Suprapubic skin (tissue), 4 donors: ENCODE results near the gene RPL7A. TPM values are rescaled to one million over a fixed set of nuclear protein-coding genes. Genes with fewer than 3 reads are reported as not detected.
A peak's percentile ranks its signal among the peaks of the same experiment; 100 is the strongest.

Source experiments
- DNase-seq, 2 donors: peaks; one replicate each; pipeline ENCODE4 v3.0.0-alpha.2; 2019; ENCODE audit warnings: low spot score in 2 of 2
- H3K27ac ChIP-seq: fragments of 200-600 bp; sonication (generic); one replicate; pipeline ENCODE4 v1.5.1; 2019
- H3K27me3 ChIP-seq: fragments of 200-600 bp; sonication (generic); one replicate; pipeline ENCODE4 v1.5.1; 2019
- H3K36me3 ChIP-seq: fragments of 200-600 bp; sonication (generic); one replicate; pipeline ENCODE4 v1.5.1; 2019
- H3K4me1 ChIP-seq: fragments of 200-600 bp; sonication (generic); one replicate; pipeline ENCODE4 v1.5.1; 2019
- H3K4me3 ChIP-seq: fragments of 200-600 bp; sonication (generic); one replicate; pipeline ENCODE4 v1.5.1; 2019; ENCODE audit warnings: mild to moderate bottlenecking
- H3K9me3 ChIP-seq: fragments of 200-600 bp; sonication (generic); one replicate; pipeline ENCODE4 v1.5.1; 2019
- EP300 ChIP-seq: sonication (generic); formaldehyde crosslinking; IDR thresholded peaks from one replicate; pipeline ENCODE4 v1.6.1; 2017; ENCODE audit warnings: antibody characterized with exemption
- POLR2A ChIP-seq, 2 donors: fragments of 450-650 bp; IDR thresholded peaks; one replicate each; pipeline ENCODE4 v1.6.1; 2017; ENCODE audit warnings: antibody characterized with exemption in 2 of 2, mild to moderate bottlenecking in 2 of 2, moderate library complexity in 2 of 2
- POLR2AphosphoS5 ChIP-seq, 3 donors: sonication (generic); formaldehyde crosslinking; IDR thresholded peaks; one replicate each; pipeline ENCODE4 v1.6.1; 2017; ENCODE audit warnings: antibody characterized with exemption in 3 of 3
- WGBS: methylation state at CpG from one replicate; pipeline ENCODE4 v1.1.5; 2018; 5-methylcytosine and 5-hydroxymethylcytosine counted together
- total RNA-seq, 4 donors: library from RNA; depleted of rRNA; stranded (reverse); fragments of >200 nt; gene quantifications; one replicate each; pipeline ENCODE4 v1.1.0, GENCODE V29; 2016
- TF ChIP-seq, protein P1 (sequence below), 2 donors: fragments of 200-600 bp in 1 of 2; fragments of 450-650 bp in 1 of 2; sonication (generic) in 1 of 2; IDR thresholded peaks; one replicate each; pipeline ENCODE4 v1.5.1; 2016 to 2019; ENCODE audit warnings: antibody characterized with exemption in 2 of 2, mild to moderate bottlenecking in 1 of 2, moderate library complexity in 1 of 2

The RPL7A gene
- total RNA-seq, 4 donors from 2014 or later, result 1,468 to 3,048 (median 2,531) TPM

GRCh38 chr9:133380734-133381133, 32.7 kb downstream of the RPL7A start:
- Histone ChIP-seq H3K9me3 (no peaks in the 10 kb centered on the region), H3K36me3 (no peaks in the 10 kb centered on the region), H3K4me3 (no peak overlapping the region), H3K27ac (no peak overlapping the region), H3K27me3 (no peaks in the 10 kb centered on the region), H3K4me1 (peaks cover 20% of the 10 kb centered on the region)
- WGBS, result 83% methylated on average over 4 of the region's 4 CpGs
- no peak for TF ChIP-seq POLR2A (IDR thresholded peaks at IDR 0.05)
- TF ChIP-seq, protein P1, sequence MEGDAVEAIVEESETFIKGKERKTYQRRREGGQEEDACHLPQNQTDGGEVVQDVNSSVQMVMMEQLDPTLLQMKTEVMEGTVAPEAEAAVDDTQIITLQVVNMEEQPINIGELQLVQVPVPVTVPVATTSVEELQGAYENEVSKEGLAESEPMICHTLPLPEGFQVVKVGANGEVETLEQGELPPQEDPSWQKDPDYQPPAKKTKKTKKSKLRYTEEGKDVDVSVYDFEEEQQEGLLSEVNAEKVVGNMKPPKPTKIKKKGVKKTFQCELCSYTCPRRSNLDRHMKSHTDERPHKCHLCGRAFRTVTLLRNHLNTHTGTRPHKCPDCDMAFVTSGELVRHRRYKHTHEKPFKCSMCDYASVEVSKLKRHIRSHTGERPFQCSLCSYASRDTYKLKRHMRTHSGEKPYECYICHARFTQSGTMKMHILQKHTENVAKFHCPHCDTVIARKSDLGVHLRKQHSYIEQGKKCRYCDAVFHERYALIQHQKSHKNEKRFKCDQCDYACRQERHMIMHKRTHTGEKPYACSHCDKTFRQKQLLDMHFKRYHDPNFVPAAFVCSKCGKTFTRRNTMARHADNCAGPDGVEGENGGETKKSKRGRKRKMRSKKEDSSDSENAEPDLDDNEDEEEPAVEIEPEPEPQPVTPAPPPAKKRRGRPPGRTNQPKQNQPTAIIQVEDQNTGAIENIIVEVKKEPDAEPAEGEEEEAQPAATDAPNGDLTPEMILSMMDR (IDR thresholded peaks at IDR 0.05), result no peak
- TF ChIP-seq POLR2AphosphoS5 (IDR thresholded peaks at IDR 0.05), result no peak
- TF ChIP-seq EP300, result no peak
- DNase-seq, result no peak

DNA sequence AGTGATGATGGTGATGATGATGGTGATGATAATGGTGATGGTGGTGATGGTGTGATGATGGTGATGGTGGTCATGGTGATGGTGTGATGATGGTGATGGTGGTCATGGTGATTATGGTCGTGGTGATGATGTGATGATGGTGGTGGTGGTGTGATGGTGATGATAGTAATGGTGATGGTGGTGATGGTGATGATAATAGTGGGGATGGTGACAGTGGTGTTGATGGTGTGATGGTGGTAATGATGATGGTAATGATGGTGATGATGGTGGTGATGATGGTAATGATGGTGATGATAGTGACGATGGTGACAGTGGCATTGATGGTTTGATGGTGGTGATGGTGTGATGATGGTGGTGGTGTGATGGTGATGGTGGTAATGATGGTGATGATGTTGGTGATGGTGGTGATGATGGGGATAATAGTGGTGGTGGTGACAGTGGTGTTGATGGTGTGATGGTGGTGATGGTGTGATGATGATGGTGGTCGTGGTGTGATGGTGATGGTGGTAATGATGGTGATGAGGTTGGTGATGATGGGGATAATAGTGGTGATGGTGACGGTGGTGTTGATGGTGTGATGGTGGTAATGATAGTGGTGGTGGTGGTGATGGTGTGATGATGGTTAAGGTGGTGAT, 34.6 kb downstream of the RPL7A start:
- 93% methylated on average over 4 of the region's 4 CpGs for WGBS
- Histone ChIP-seq H3K4me3 (no peak overlapping the region), H3K9me3 (no peaks in the 10 kb centered on the region), H3K27me3 (no peaks in the 10 kb centered on the region), H3K36me3 (no peaks in the 10 kb centered on the region), H3K4me1 (peaks cover 9% of the 10 kb centered on the region), H3K27ac (no peak overlapping the region)
- TF ChIP-seq, protein P1 (IDR thresholded peaks at IDR 0.05), result no peak
- no peak for TF ChIP-seq POLR2A (IDR thresholded peaks at IDR 0.05)
- TF ChIP-seq EP300, result no peak
- no peak for TF ChIP-seq POLR2AphosphoS5 (IDR thresholded peaks at IDR 0.05)
- no peak for DNase-seq

- no peaks in the 10 kb centered on the region for H3K27me3 ChIP-seq
- WGBS, result 91% methylated on average over 3 of the region's 3 CpGs
- no peak for DNase-seq
- no peak for TF ChIP-seq POLR2AphosphoS5 (IDR thresholded peaks at IDR 0.05)
- TF ChIP-seq, protein P1 (IDR thresholded peaks at IDR 0.05), result peak in 1 of 2 donors; percentile 4
- TF ChIP-seq POLR2A (IDR thresholded peaks at IDR 0.05), result no peak
- peaks cover 8% of the 10 kb centered on the region for H3K4me1 ChIP-seq
- no peak overlapping the region for H3K27ac ChIP-seq
- no peaks in the 10 kb centered on the region for H3K36me3 ChIP-seq
- no peaks in the 10 kb centered on the region for H3K9me3 ChIP-seq
- H3K4me3 ChIP-seq, result no peak overlapping the region
Measured at GRCh38 chr9:133383438-133383837, 35.4 kb downstream of the RPL7A start.

DNA sequence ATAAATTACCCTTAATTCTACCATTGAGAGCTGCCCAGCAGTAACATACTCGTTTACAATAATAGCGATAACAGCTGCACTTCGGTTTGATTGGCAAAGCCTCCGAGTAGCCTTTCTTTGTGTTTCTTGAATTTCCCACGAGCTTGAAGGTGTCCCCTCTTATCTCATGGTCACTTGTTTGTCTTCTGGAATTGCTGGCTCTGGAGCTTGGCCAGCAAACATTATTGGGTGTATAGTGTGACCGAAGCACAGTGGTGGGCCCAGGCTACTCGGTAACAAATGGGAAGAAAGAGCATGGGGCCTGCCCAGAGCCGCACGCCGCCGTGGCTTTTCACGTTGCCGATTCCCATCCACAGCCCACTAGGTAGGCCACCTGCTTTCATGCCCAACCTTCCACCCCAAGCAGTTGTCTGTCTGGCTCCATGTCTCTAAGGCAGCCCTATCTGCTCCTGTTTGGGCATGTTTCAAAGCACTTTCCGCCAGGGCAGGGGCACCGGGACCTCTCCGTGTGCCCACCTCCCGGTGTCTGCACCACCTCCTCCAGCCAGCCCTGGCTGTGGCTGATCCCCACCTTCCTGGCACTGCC, 36.8 kb downstream of the RPL7A start:
- H3K27me3 ChIP-seq, result no peaks in the 10 kb centered on the region
- H3K4me3 ChIP-seq, result no peak overlapping the region
- TF ChIP-seq POLR2A (IDR thresholded peaks at IDR 0.05), result no peak
- DNase-seq, result no peak
- H3K9me3 ChIP-seq, result no peaks in the 10 kb centered on the region
- no peak overlapping the region for H3K27ac ChIP-seq
- no peaks in the 10 kb centered on the region for H3K36me3 ChIP-seq
- H3K4me1 ChIP-seq, result peaks cover 8% of the 10 kb centered on the region
- WGBS, result 91% methylated on average over 17 of the region's 17 CpGs

GRCh38 chr9:133385452-133385851, 37.4 kb downstream of the RPL7A start:
- WGBS, result 68% methylated on average over 6 of the region's 14 CpGs
- Histone ChIP-seq H3K9me3 (no peaks in the 10 kb centered on the region), H3K4me3 (no peak overlapping the region), H3K36me3 (no peaks in the 10 kb centered on the region), H3K27ac (no peak overlapping the region), H3K27me3 (no peaks in the 10 kb centered on the region), H3K4me1 (peaks cover 8% of the 10 kb centered on the region)
- TF ChIP-seq POLR2AphosphoS5 (IDR thresholded peaks at IDR 0.05), result no peak
- TF ChIP-seq, protein P1 (IDR thresholded peaks at IDR 0.05), result no peak
- TF ChIP-seq POLR2A (IDR thresholded peaks at IDR 0.05), result no peak
- no peak for TF ChIP-seq EP300
- DNase-seq, result no peak
